Thoracic aorta endothelial cell (primary cell): ENCODE data around the gene PLEKHA7. TPM values are rescaled to one million over a fixed set of nuclear protein-coding genes. Genes with fewer than 3 reads are reported as not detected.

Source experiments
- total RNA-seq: library from RNA; depleted of rRNA; stranded (reverse); fragments of >200 nt; gene quantifications from 2 replicates; pipeline ENCODE4 v1.2.3, GENCODE V29; 2012

The PLEKHA7 gene
- total RNA-seq = 0.13 and 1.7 TPM in 2 replicates

GRCh38 chr11:17014321-17014832 lies at the start of gene PLEKHA7:
TSS of gene PLEKHA7 (minus strand) at chr11:17014414. CDS start at chr11:17014401, 13 bp downstream.

GRCh38 chr11:16738193-16738946 lies 275.8 kb downstream of the PLEKHA7 start, which contains the start of gene C11orf58:
TSS of gene C11orf58 (plus strand) at chr11:16738647. CDS start at chr11:16738779, 132 bp downstream.

Other genes starting within 250 kb of the PLEKHA7 start
- gene RPS13, start 63.3 kb upstream of the PLEKHA7 start, total RNA-seq = 1,240 and 1,433 TPM in 2 replicates
- 236 and 286 TPM in 2 replicates for gene PIK3C2A, start 193.6 kb upstream of the PLEKHA7 start, total RNA-seq